ENCODE measurements around the gene AKR1E2. TPM values are rescaled to one million over a fixed set of nuclear protein-coding genes. Genes with fewer than 3 reads are reported as not detected.

AKR1E2 gene
- total and polyA plus RNA-seq, 10 of the 15 experiments (the other 5 are each of a cell fraction or from before 2014, with no cell fraction given), result not detected

- no peak overlapping the region for H3K4me3 ChIP-seq
- H3K9me3 ChIP-seq (replicated peaks; ENCODE audit: control insufficient read depth, insufficient read depth, low read length), result no peaks in the 10 kb centered on the region
- 42% methylated on average over 2 of the region's 2 CpGs for WGBS (ENCODE audit: insufficient coverage, insufficient replicate concordance, low lambda C conversion rate, missing lambda C conversion rate)
- no peak for DNase-seq (ENCODE audit: low read depth, low spot score)
- POLR2A ChIA-PET, result no interaction called here
- no peaks in the 10 kb centered on the region for H3K79me2 ChIP-seq (ENCODE audit: control insufficient read depth, insufficient read depth, low read length)
- intact Hi-C loops (cut with micrococcal nuclease; ENCODE audit: unreplicated experiment), result loop anchor here (5.0 kb wide), 1 partner anchor 613 kb away; no protein-coding TSS in a partner anchor
- SMC1A ChIA-PET (ENCODE audit: uncharacterized antibody, unreplicated experiment), result no interaction called here
- no peak overlapping the region for H2AFZ ChIP-seq (ENCODE audit: control insufficient read depth, low read depth, low read length)
- CTCF ChIA-PET, result no interaction called here
- ATAC-seq, result no peak
- H3K27me3 ChIP-seq (replicated peaks in 1 of 2; ENCODE audit: control insufficient read depth in 2 of 2, insufficient read depth in 2 of 2, low read length in 1 of 2), result peaks cover 0 to 2% of the 10 kb centered on the region in 2 experiments; a peak in 1 of 4 replicates
- RAD21 ChIA-PET (ENCODE audit: unreplicated experiment), result no interaction called here
- H3K9ac ChIP-seq (ENCODE audit: control insufficient read depth, insufficient read depth, low read length), result no peak overlapping the region
- H3K36me3 ChIP-seq (ENCODE audit: control insufficient read depth in 2 of 2, insufficient read depth in 2 of 2, low read length in 1 of 2), result no peaks in the 10 kb centered on the region
- in situ Hi-C loops (cut with MboI), result no loop called here
- BruUV-seq (replicated peaks), result no TSS peak
- no peaks in the 10 kb centered on the region for H4K20me1 ChIP-seq (ENCODE audit: control insufficient read depth, insufficient read depth)
- no peak for TF ChIP-seq CHD4 (IDR thresholded peaks at IDR 0.05)
- TF ChIP-seq EP300 (IDR thresholded peaks at IDR 0.05; ENCODE audit: borderline replicate concordance in 1 of 2, control insufficient read depth in 1 of 2, low read depth in 2 of 2, low read length in 2 of 2), result no peak
- TF ChIP-seq E2F8 (IDR thresholded peaks at IDR 0.05; ENCODE audit: low read depth, partially characterized antibody), result no peak
- no peak for TF ChIP-seq HCFC1 (IDR thresholded peaks at IDR 0.05; ENCODE audit: low read length)
- TF ChIP-seq CHD2 (IDR thresholded peaks at IDR 0.05; ENCODE audit: borderline replicate concordance, low read depth, low read length), result no peak
- no peak for TF ChIP-seq BMI1 (IDR thresholded peaks at IDR 0.05; ENCODE audit: borderline replicate concordance)
- TF ChIP-seq SREBF1 (IDR thresholded peaks at IDR 0.05; ENCODE audit: low read length), result no peak
- no peak for TF ChIP-seq ASH2L (IDR thresholded peaks at IDR 0.05; ENCODE audit: borderline replicate concordance, low read depth)
- TF ChIP-seq LARP7 (IDR thresholded peaks at IDR 0.05), result no peak
- no peak for TF ChIP-seq E2F4 (IDR thresholded peaks at IDR 0.05; ENCODE audit: low read depth, low read length)
- TF ChIP-seq TARDBP (IDR thresholded peaks at IDR 0.05; ENCODE audit: borderline replicate concordance), result no peak
- H3K27ac ChIP-seq (ENCODE audit: control insufficient read depth, insufficient read depth), result no peak overlapping the region
- no peak overlapping the region for H3K4me2 ChIP-seq (ENCODE audit: control insufficient read depth, insufficient read depth)
- H3K4me1 ChIP-seq (ENCODE audit: control insufficient read depth, insufficient read depth, low read length), result no peaks in the 10 kb centered on the region
- FAIRE-seq, result no peak
These were observed 6.9 kb upstream of the AKR1E2 start for GRCh38 chr10:4819067-4819466.

Measured in GM12878 (cell line).